ENCODE data around the gene ARHGAP27. TPM values are rescaled to one million over a fixed set of nuclear protein-coding genes. Genes with fewer than 3 reads are reported as not detected.

The ARHGAP27 gene
- total RNA-seq, 4 donors from 2014 or later: 11.2 to 15.0 (median 12.9) TPM

DNA sequence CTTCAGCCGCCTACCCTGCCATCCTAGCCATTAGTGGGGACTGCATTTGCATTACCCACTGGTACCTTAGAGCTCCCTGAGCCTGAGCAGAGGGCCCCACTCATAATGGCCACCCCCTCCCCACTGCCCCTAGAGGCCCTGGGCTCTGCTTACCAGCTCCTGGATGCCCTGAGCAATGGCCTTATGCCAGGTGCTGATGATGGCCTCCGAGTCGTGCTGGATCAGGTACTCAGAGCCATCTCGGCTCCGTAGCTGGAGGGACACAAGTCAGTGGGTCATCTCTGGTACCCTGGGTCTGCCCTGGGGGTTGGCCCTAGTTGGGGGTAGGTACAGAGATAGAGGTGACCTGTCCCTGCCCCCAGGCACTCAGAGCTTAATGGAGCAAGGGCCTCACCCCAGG, 34.9 kb downstream of the ARHGAP27 start:
- 86% methylated on average over 4 of the region's 5 CpGs for WGBS
- H3K4me1 ChIP-seq: peaks cover 6 to 17% (median 14%) of the 10 kb centered on the region in 4 donors
- TF ChIP-seq, protein P1, sequence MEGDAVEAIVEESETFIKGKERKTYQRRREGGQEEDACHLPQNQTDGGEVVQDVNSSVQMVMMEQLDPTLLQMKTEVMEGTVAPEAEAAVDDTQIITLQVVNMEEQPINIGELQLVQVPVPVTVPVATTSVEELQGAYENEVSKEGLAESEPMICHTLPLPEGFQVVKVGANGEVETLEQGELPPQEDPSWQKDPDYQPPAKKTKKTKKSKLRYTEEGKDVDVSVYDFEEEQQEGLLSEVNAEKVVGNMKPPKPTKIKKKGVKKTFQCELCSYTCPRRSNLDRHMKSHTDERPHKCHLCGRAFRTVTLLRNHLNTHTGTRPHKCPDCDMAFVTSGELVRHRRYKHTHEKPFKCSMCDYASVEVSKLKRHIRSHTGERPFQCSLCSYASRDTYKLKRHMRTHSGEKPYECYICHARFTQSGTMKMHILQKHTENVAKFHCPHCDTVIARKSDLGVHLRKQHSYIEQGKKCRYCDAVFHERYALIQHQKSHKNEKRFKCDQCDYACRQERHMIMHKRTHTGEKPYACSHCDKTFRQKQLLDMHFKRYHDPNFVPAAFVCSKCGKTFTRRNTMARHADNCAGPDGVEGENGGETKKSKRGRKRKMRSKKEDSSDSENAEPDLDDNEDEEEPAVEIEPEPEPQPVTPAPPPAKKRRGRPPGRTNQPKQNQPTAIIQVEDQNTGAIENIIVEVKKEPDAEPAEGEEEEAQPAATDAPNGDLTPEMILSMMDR (IDR thresholded peaks at IDR 0.05): no peak
- TF ChIP-seq EP300 (IDR thresholded peaks at IDR 0.05) (no peak), POLR2A (IDR thresholded peaks at IDR 0.05; ENCODE audit: low read depth) (no peak), POLR2AphosphoS5 (IDR thresholded peaks at IDR 0.05) (no peak)
- H3K36me3 ChIP-seq: peaks cover 0 to 81% (median 34%) of the 10 kb centered on the region in 4 donors
- intact Hi-C loops (cut with DNase I): no loop called here
- H3K9me3 ChIP-seq: no peaks in the 10 kb centered on the region
- peaks cover 0 to 5% (median 0%) of the 10 kb centered on the region in 4 donors for H3K27me3 ChIP-seq
- no peak overlapping the region for H3K27ac ChIP-seq (replicated peaks in 1 of 4)
- no peak for DNase-seq (ENCODE audit: extremely low spot score)
- H3K4me3 ChIP-seq: no peak overlapping the region

DNA sequence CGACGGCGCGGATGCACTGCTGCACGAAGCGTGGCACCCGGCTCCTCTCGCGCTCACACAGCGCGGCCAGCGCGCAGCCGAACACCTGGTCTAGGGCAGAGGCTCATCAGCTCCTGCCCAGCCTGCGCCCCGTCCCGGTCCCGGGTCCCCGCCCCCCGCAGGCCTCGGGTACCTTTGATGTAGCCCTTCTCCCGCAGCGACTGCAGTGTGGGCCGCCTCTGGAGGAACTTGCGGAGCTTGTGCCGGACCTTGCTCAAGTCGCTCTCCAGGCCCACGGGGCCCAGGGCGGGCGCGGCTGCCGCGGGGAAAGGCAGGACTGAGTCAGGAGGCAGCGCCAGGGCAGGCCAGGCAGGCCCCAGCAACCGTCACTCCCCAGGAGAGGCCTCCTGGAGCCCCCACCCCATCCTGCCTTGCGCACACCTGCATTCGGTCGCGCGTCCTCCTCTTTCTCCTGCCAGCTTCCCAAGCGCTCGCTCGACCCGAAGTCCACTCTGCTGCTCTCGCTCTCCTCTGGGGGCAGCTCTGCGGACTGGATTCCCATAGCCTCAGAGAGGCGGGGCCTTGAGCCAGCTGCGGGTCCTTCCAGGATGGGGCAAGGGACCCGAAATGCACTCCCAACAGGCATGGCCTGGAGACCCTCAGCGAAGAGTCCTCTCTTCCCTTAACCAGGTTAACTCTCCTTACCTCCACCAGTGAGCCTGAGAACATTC, 36.0 kb downstream of the ARHGAP27 start:
- 94% methylated on average over 19 of the region's 50 CpGs for WGBS
- peaks cover 6 to 17% (median 14%) of the 10 kb centered on the region in 4 donors for H3K4me1 ChIP-seq
- intact Hi-C loops (cut with DNase I): no loop called here
- H3K9me3 ChIP-seq: no peaks in the 10 kb centered on the region
- no peak for DNase-seq (ENCODE audit: extremely low spot score)
- no peak overlapping the region for H3K27ac ChIP-seq (replicated peaks in 1 of 4)
- no peak for TF ChIP-seq POLR2AphosphoS5 (IDR thresholded peaks at IDR 0.05)
- no peak for TF ChIP-seq EP300 (IDR thresholded peaks at IDR 0.05)
- TF ChIP-seq POLR2A (IDR thresholded peaks at IDR 0.05; ENCODE audit: low read depth): no peak
- TF ChIP-seq, protein P1 (IDR thresholded peaks at IDR 0.05): no peak
- peaks cover 0 to 70% (median 25%) of the 10 kb centered on the region in 4 donors for H3K36me3 ChIP-seq
- peaks cover 0 to 5% (median 0%) of the 10 kb centered on the region in 4 donors for H3K27me3 ChIP-seq
- no peak overlapping the region for H3K4me3 ChIP-seq

DNA sequence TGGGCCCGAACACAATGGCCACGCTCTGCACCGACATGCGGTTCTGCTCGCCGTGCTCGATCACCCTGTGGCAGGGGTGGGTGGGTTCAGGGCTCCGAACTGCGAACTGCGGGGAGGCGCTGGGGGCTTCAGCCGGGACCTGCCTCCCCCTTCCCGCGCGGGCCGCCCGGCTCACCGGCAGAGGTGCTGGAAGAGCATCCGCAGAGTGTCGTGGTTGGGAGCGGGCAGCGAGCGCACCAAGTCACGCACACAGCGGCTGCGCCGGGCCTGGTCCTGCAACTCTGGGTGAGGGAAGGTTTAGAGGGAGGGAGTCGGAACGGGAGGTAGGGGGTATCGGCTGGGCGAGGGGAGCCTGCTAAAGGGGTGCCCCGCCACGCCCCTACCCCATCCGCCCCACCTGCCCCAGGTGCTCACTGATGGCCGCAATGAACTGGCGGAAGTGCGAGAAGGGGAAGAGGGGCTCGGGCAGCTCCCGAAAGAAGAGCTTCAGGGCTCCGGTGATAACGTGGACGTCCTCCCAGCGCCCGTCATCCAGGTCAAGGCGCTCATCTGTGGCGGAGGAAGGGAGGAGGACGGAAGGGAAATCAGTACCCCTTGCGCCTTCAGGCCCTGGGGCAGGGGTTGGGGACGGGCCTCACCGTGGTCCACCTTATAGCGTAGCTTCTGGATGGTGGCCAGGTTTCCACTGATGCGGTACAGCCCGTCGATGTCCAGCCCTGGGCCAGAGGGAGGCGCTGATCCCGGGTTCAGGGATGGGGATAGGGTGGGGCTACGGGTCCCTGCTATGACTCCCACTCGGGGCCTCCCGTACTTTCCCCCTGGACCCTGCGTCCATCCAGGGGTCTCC, 36.9 kb downstream of the ARHGAP27 start:
- WGBS: 74% methylated on average over 37 of the region's 60 CpGs
- TF ChIP-seq, protein P1 (IDR thresholded peaks at IDR 0.05): no peak
- TF ChIP-seq POLR2A (IDR thresholded peaks at IDR 0.05; ENCODE audit: low read depth) (no peak), POLR2AphosphoS5 (IDR thresholded peaks at IDR 0.05) (no peak), EP300 (IDR thresholded peaks at IDR 0.05) (no peak)
- peaks cover 0 to 63% (median 23%) of the 10 kb centered on the region in 4 donors for H3K36me3 ChIP-seq
- H3K27ac ChIP-seq (replicated peaks in 1 of 4): no peak overlapping the region
- H3K4me1 ChIP-seq: peaks cover 6 to 17% (median 14%) of the 10 kb centered on the region in 4 donors
- no peaks in the 10 kb centered on the region for H3K9me3 ChIP-seq
- intact Hi-C loops (cut with DNase I): no loop called here
- H3K27me3 ChIP-seq: peaks cover 0 to 5% (median 0%) of the 10 kb centered on the region in 4 donors
- peak overlapping the region; percentile 44 to 53 (median 46) for H3K4me3 ChIP-seq
- no peak for DNase-seq (ENCODE audit: extremely low spot score)

GRCh38 chr17:45394913-45395568, 37.6 kb downstream of the ARHGAP27 start:
- Histone ChIP-seq H3K4me3 (peak overlapping the region; percentile 44 to 53 (median 46)), H3K27ac (replicated peaks in 1 of 4) (no peak overlapping the region), H3K9me3 (no peaks in the 10 kb centered on the region), H3K27me3 (peaks cover 0 to 5% (median 2%) of the 10 kb centered on the region in 4 donors), H3K4me1 (peaks cover 6 to 17% (median 14%) of the 10 kb centered on the region in 4 donors), H3K36me3 (peaks cover 0 to 56% (median 21%) of the 10 kb centered on the region in 4 donors)
- TF ChIP-seq EP300 (IDR thresholded peaks at IDR 0.05): no peak
- peak in 1 of 2 donors; percentile 24 for TF ChIP-seq POLR2AphosphoS5 (IDR thresholded peaks at IDR 0.05)
- no peak for TF ChIP-seq POLR2A (IDR thresholded peaks at IDR 0.05; ENCODE audit: low read depth)
- TF ChIP-seq, protein P1 (IDR thresholded peaks at IDR 0.05): peak; percentile 66 to 75 (median 69)
- no peak for DNase-seq (ENCODE audit: extremely low spot score)
- 12% methylated on average over 13 of the region's 30 CpGs for WGBS
- intact Hi-C loops (cut with DNase I): no loop called here

All from esophagus muscularis mucosa (tissue), 4 donors.